Vagina (tissue), 2 donors: ENCODE data around the gene PKD1. TPM values are rescaled to one million over a fixed set of nuclear protein-coding genes. Genes with fewer than 3 reads are reported as not detected.

ENCODE experiments used
- DNase-seq, 2 donors: peaks; one replicate each; pipeline ENCODE4 v3.0.0-alpha.2; 2017; ENCODE audit errors: extremely low spot score in 2 of 2
- H3K27ac ChIP-seq: fragments of 200-600 bp; sonication (generic); one replicate; pipeline ENCODE4 v1.5.1; 2019
- H3K27me3 ChIP-seq: fragments of 200-600 bp; sonication (generic); one replicate; pipeline ENCODE4 v1.5.1; 2019
- H3K36me3 ChIP-seq, 2 donors: fragments of 200-600 bp; sonication (generic); one replicate each; pipeline ENCODE4 v1.5.1; 2017 to 2019
- H3K4me1 ChIP-seq: fragments of 200-600 bp; sonication (generic); one replicate; pipeline ENCODE4 v1.5.1; 2019
- H3K4me3 ChIP-seq, 2 donors: fragments of 200-600 bp; sonication (generic); 1 replicate in 1 of 2; 2 replicates in 1 of 2; pipeline ENCODE4 v1.5.1; 2016 to 2019
- H3K9me3 ChIP-seq: fragments of 200-600 bp; sonication (generic); one replicate; pipeline ENCODE4 v1.5.1; 2019
- CTCF ChIP-seq, 3 experiments: fragments of 450-650 bp in 2 of 3; fragments of 200-600 bp in 1 of 3; sonication (generic) in 1 of 3; IDR thresholded peaks; one replicate each; pipeline ENCODE4 v1.5.1; 2017 to 2019; ENCODE audit warnings: antibody characterized with exemption in 3 of 3, mild to moderate bottlenecking in 2 of 3, moderate library complexity in 2 of 3
- POLR2A ChIP-seq, 2 donors: fragments of 450-650 bp; IDR thresholded peaks; one replicate each; pipeline ENCODE4 v1.6.1; 2017; ENCODE audit warnings: antibody characterized with exemption in 2 of 2, mild to moderate bottlenecking in 2 of 2, moderate library complexity in 2 of 2
- POLR2AphosphoS5 ChIP-seq, 2 donors: sonication (generic); formaldehyde crosslinking; IDR thresholded peaks; one replicate each; pipeline ENCODE4 v1.9.0; 2017; ENCODE audit warnings: antibody characterized with exemption in 2 of 2, mild to moderate bottlenecking in 2 of 2, low read depth in 1 of 2; ENCODE audit not compliant: insufficient read depth in 1 of 2
- intact Hi-C: fragments of 100-400 bp; cut with DNase I; formaldehyde crosslinking; loops from one replicate; pipeline ENCODE4 v1.15.1; 2023
- total RNA-seq: library from RNA; depleted of rRNA; stranded (reverse); fragments of >200 nt; gene quantifications from one replicate; pipeline ENCODE4 v1.2.3, GENCODE V29; 2016

PKD1 gene
- total RNA-seq, 1 donor from 2014 or later: 153 TPM

- Histone ChIP-seq H3K4me1 (peaks cover 33% of the 10 kb centered on the region), H3K4me3 (no peak overlapping the region), H3K36me3 (peaks cover 0 to 39% of the 10 kb centered on the region in 2 donors), H3K27ac (no peak overlapping the region), H3K9me3 (no peaks in the 10 kb centered on the region), H3K27me3 (no peaks in the 10 kb centered on the region)
- DNase-seq: no peak
- TF ChIP-seq POLR2AphosphoS5 (IDR thresholded peaks at IDR 0.05; ENCODE audit: insufficient read depth in 1 of 2, low read depth in 1 of 2): no peak
- TF ChIP-seq CTCF (IDR thresholded peaks at IDR 0.05): no peak
- no peak for TF ChIP-seq POLR2A (IDR thresholded peaks at IDR 0.05)
- intact Hi-C loops: no loop called here
These were observed 30.2 kb upstream of the PKD1 start for GRCh38 chr16:2165861-2166260.

- no peak for DNase-seq
- Histone ChIP-seq H3K27me3 (no peaks in the 10 kb centered on the region), H3K27ac (peak overlapping the region; percentile 76), H3K9me3 (no peaks in the 10 kb centered on the region), H3K4me3 (no peak overlapping the region), H3K4me1 (peaks cover 58% of the 10 kb centered on the region), H3K36me3 (peaks cover 0 to 24% of the 10 kb centered on the region in 2 donors)
- TF ChIP-seq POLR2A (IDR thresholded peaks at IDR 0.05) (no peak), CTCF (IDR thresholded peaks at IDR 0.05) (no peak), POLR2AphosphoS5 (IDR thresholded peaks at IDR 0.05; ENCODE audit: insufficient read depth in 1 of 2, low read depth in 1 of 2) (peak; percentile 47 to 75)
- intact Hi-C loops: no loop called here
These were observed 27.6 kb upstream of the PKD1 start for GRCh38 chr16:2163211-2163881.

- no peak for TF ChIP-seq CTCF (IDR thresholded peaks at IDR 0.05)
- no peak for TF ChIP-seq POLR2AphosphoS5 (IDR thresholded peaks at IDR 0.05; ENCODE audit: insufficient read depth in 1 of 2, low read depth in 1 of 2)
- no peak for TF ChIP-seq POLR2A (IDR thresholded peaks at IDR 0.05)
- H3K36me3 ChIP-seq: peaks cover 0 to 18% of the 10 kb centered on the region in 2 donors
- no peak overlapping the region for H3K4me3 ChIP-seq
- intact Hi-C loops: no loop called here
- H3K27ac ChIP-seq: peak overlapping the region; percentile 76
- DNase-seq: no peak
- H3K27me3 ChIP-seq: no peaks in the 10 kb centered on the region
- H3K9me3 ChIP-seq: no peaks in the 10 kb centered on the region
- H3K4me1 ChIP-seq: peaks cover 64% of the 10 kb centered on the region
These were observed 27.0 kb upstream of the PKD1 start for GRCh38 chr16:2162676-2163118.

- H3K4me1 ChIP-seq: peaks cover 72% of the 10 kb centered on the region
These were observed 26.2 kb upstream of the PKD1 start for GRCh38 chr16:2161911-2162310.

More at GRCh38 chr16:2161911-2162310, 26.2 kb upstream of the PKD1 start:
- Histone ChIP-seq H3K27me3 (no peaks in the 10 kb centered on the region), H3K27ac (peak overlapping the region; percentile 78), H3K9me3 (no peaks in the 10 kb centered on the region), H3K4me3 (no peak overlapping the region), H3K36me3 (peaks cover 0 to 13% of the 10 kb centered on the region in 2 donors)
- intact Hi-C loops: no loop called here
- no peak for DNase-seq
- TF ChIP-seq POLR2AphosphoS5 (IDR thresholded peaks at IDR 0.05; ENCODE audit: insufficient read depth in 1 of 2, low read depth in 1 of 2) (no peak), CTCF (IDR thresholded peaks at IDR 0.05) (no peak), POLR2A (IDR thresholded peaks at IDR 0.05) (no peak)
